GM23338 (cell line): ENCODE data around the gene RPS28. TPM values are rescaled to one million over a fixed set of nuclear protein-coding genes. Genes with fewer than 3 reads are reported as not detected.
"Not testable (repeated sequence)": the region's sequence is repeated elsewhere in the genome, so short reads cannot be mapped to it uniquely, and the experiment has no call there.

Source experiments
- ATAC-seq: fragments of 200-7000 bp; cut with Tn5 transposase; 3 replicates; pipeline ENCODE4 v1.9.1; 2020
- DNase-seq: peaks from one replicate; pipeline ENCODE4 v3.0.0-alpha.2; 2015; ENCODE audit warnings: low spot score
- H2AFZ ChIP-seq: fragments of 200-600 bp; sonication (generic); 2 replicates; pipeline ENCODE4 v1.8.0; 2016; ENCODE audit warnings: antibody characterized with exemption, mild to moderate bottlenecking, moderate library complexity
- H3F3A ChIP-seq: fragments of 200-600 bp; sonication (generic); replicated peaks from 2 replicates; pipeline ENCODE4 v1.8.0; 2017; ENCODE audit warnings: antibody characterized with exemption, mixed run types, low read depth
- H3K27ac ChIP-seq: fragments of 200-600 bp; sonication (generic); 2 replicates; pipeline ENCODE4 v1.6.1; 2016; ENCODE audit warnings: low read depth
- H3K27me3 ChIP-seq: fragments of 200-600 bp; sonication (generic); 2 replicates; pipeline ENCODE4 v1.8.0; 2016; ENCODE audit warnings: mild to moderate bottlenecking, mixed run types, moderate library complexity; ENCODE audit not compliant: insufficient read depth
- H3K36me3 ChIP-seq: fragments of 200-600 bp; sonication (generic); 2 replicates; pipeline ENCODE4 v1.8.0; 2016; ENCODE audit warnings: mild to moderate bottlenecking; ENCODE audit not compliant: insufficient read depth
- H3K4me1 ChIP-seq: fragments of 200-600 bp; sonication (generic); 2 replicates; pipeline ENCODE4 v1.8.0; 2016; ENCODE audit warnings: mild to moderate bottlenecking, moderate library complexity; ENCODE audit not compliant: insufficient read depth
- H3K4me2 ChIP-seq: fragments of 200-600 bp; sonication (generic); 2 replicates; pipeline ENCODE4 v1.7.1; 2017; ENCODE audit warnings: mixed run types
- H3K4me3 ChIP-seq: fragments of 200-600 bp; sonication (generic); 2 replicates; pipeline ENCODE4 v1.6.1; 2016; ENCODE audit warnings: mixed run types
- H3K79me2 ChIP-seq: fragments of 200-600 bp; sonication (generic); replicated peaks from 2 replicates; pipeline ENCODE4 v1.8.0; 2017; ENCODE audit warnings: mild to moderate bottlenecking; ENCODE audit not compliant: insufficient read depth
- H3K9me2 ChIP-seq: fragments of 200-600 bp; sonication (generic); 2 replicates; pipeline ENCODE4 v1.8.0; 2017; ENCODE audit not compliant: insufficient read depth
- H4K20me1 ChIP-seq: fragments of 200-600 bp; sonication (generic); replicated peaks from 2 replicates; pipeline ENCODE4 v1.8.0; 2017; ENCODE audit warnings: mild to moderate bottlenecking; ENCODE audit not compliant: insufficient read depth
- H3K27ac Mint-ChIP-seq: 2 replicates; pipeline ENCODE4 v1.8.0; 2020; ENCODE audit warnings: inconsistent platforms, mild to moderate bottlenecking, moderate library complexity, mixed read lengths
- H3K27me3 Mint-ChIP-seq: 3 replicates; pipeline ENCODE4 v1.8.0; 2022; ENCODE audit warnings: low read depth, mild to moderate bottlenecking, moderate library complexity, mixed read lengths, inconsistent platforms; ENCODE audit not compliant: insufficient read depth, poor library complexity
- H3K36me3 Mint-ChIP-seq: 3 replicates; pipeline ENCODE4 v1.8.0; 2021; ENCODE audit warnings: low read depth, mild to moderate bottlenecking, inconsistent platforms, moderate library complexity, mixed read lengths
- H3K4me1 Mint-ChIP-seq: 3 replicates; pipeline ENCODE4 v1.8.0; 2020; ENCODE audit warnings: mild to moderate bottlenecking, inconsistent platforms, mixed read lengths
- H3K4me3 Mint-ChIP-seq: 3 replicates; pipeline ENCODE4 v1.8.0; 2021; ENCODE audit warnings: moderate library complexity, mild to moderate bottlenecking, inconsistent platforms, mixed read lengths
- H3K9me3 Mint-ChIP-seq: 3 replicates; pipeline ENCODE4 v1.8.0; 2020; ENCODE audit warnings: moderate library complexity, mild to moderate bottlenecking, inconsistent platforms, mixed read lengths
- CREB1 ChIP-seq: fragments of 250-450 bp; sonication (Bioruptor Pico); IDR thresholded peaks from 2 replicates; pipeline ENCODE4 v1.5.0; 2020; ENCODE audit warnings: low read depth, mild to moderate bottlenecking, moderate library complexity
- CTCF ChIP-seq, 2 experiments: fragments of 200-600 bp in 1 of 2; sonication (generic) in 1 of 2; conservative IDR thresholded peaks; 2 replicates each; pipeline versions ENCODE4 v1.5.1 to v1.6.1; 2016 to 2017; ENCODE audit warnings: antibody characterized with exemption in 2 of 2, low read depth in 2 of 2, mild to moderate bottlenecking in 2 of 2, moderate library complexity in 1 of 2
- EZH2 ChIP-seq: fragments of 200-600 bp; sonication (generic); IDR thresholded peaks from one replicate; pipeline ENCODE4 v1.8.0; 2017; ENCODE audit warnings: antibody characterized with exemption, mild to moderate bottlenecking, low read depth; ENCODE audit not compliant: unreplicated experiment
- EZH2phosphoT487 ChIP-seq: fragments of 200-600 bp; sonication (generic); IDR thresholded peaks from one replicate; pipeline ENCODE4 v1.8.1; 2018; ENCODE audit warnings: antibody characterized with exemption; ENCODE audit not compliant: unreplicated experiment
- JUNB ChIP-seq: IDR thresholded peaks from one replicate; pipeline ENCODE4 v1.6.1; 2016; ENCODE audit warnings: antibody characterized with exemption; ENCODE audit not compliant: unreplicated experiment
- POLR2AphosphoS5 ChIP-seq: IDR thresholded peaks from 2 replicates; pipeline ENCODE4 v1.6.1; 2016; ENCODE audit warnings: antibody characterized with exemption, low read depth
- STAT1 ChIP-seq: IDR thresholded peaks from one replicate; pipeline ENCODE4 v1.6.1; 2016; ENCODE audit warnings: antibody characterized with exemption; ENCODE audit not compliant: unreplicated experiment
- ZNF114 ChIP-seq: fragments of 250-450 bp; sonication (Bioruptor Pico); IDR thresholded peaks from 2 replicates; pipeline ENCODE4 v1.5.0; 2020; ENCODE audit warnings: mild to moderate bottlenecking, moderate library complexity
- ZNF331 ChIP-seq: fragments of 250-450 bp; sonication (Bioruptor Pico); IDR thresholded peaks from 2 replicates; pipeline ENCODE4 v1.5.0; 2020; ENCODE audit warnings: low read depth, mild to moderate bottlenecking, moderate library complexity
- ZNF462 ChIP-seq: fragments of 250-450 bp; sonication (Bioruptor Pico); IDR thresholded peaks from 2 replicates; pipeline ENCODE4 v1.5.0; 2020; ENCODE audit warnings: mild to moderate bottlenecking, moderate library complexity
- long read RNA-seq: library from polyadenylated mRNA; unstranded; transcript quantifications from one replicate; pipeline ENCODE4 v2.0.0, GENCODE V29; 2020; ENCODE audit not compliant: unreplicated experiment
- polyA plus RNA-seq: library from polyadenylated mRNA; unstranded; fragments of >200 nt; fragmentation: Nextera tagmentation; extraction: Ambion mirVana; gene quantifications from 2 replicates; pipeline ENCODE4 v1.2.1, GENCODE V29; 2016
- total RNA-seq: library from RNA; depleted of rRNA; stranded (reverse); fragments of >200 nt; shearing (Covaris generic); gene quantifications from 2 replicates; pipeline ENCODE4 v1.2.3, GENCODE V29; 2014; rRNA removed
- TF ChIP-seq, protein P1 (sequence below): IDR thresholded peaks from 2 replicates; pipeline ENCODE4 v1.6.1; 2016; ENCODE audit warnings: antibody characterized with exemption

RPS28 gene
- total RNA-seq = 151 and 174 TPM in 2 replicates
- polyA plus RNA-seq = 1,790 and 2,003 TPM in 2 replicates
- long read RNA-seq, transcript RPS28-203 (4 exons, 1,326 nt) = major isoform, 600 of 625 reads
- long read RNA-seq, partial matches to known transcripts = 1 of 625 reads
- long read RNA-seq, other reads (novel, unspliced or antisense) = 18 of 625 reads

GRCh38 chr19:8321067-8321985, at the start of gene RPS28, which contains the start of gene NDUFA7:
Gene RPS28 (plus strand): TSS chr19:8321496. CDS start chr19:8321531, 35 bp downstream.
Gene NDUFA7 (minus strand): TSS chr19:8321375. CDS start chr19:8321358, 17 bp downstream.
- H2AFZ ChIP-seq = no peak within 1 kb of the TSS
- peaks cover 24% of the 10 kb centered on the region for H4K20me1 ChIP-seq
- H3K4me1 ChIP-seq = peaks cover 24% of the 10 kb centered on the region
- peaks cover 33% of the 10 kb centered on the region for H3K79me2 ChIP-seq
- H3K27me3 ChIP-seq = no peaks in the 10 kb centered on the region
- Mint-ChIP-seq H3K9me3 (no peaks in the 10 kb centered on the region), H3K36me3 (peaks cover 37% of the 10 kb centered on the region), H3K4me3 (peak within 1 kb of the TSS; percentile 97), H3K4me1 (peaks cover 33% of the 10 kb centered on the region), H3K27me3 (peaks cover 22% of the 10 kb centered on the region), H3K27ac (peak within 1 kb of the TSS; percentile 97)
- peaks cover 7% of the 10 kb centered on the region for H3K36me3 ChIP-seq
- H3K27ac ChIP-seq = peak within 1 kb of the TSS; percentile 98
- no peaks in the 10 kb centered on the region for H3K9me2 ChIP-seq
- TF ChIP-seq EZH2phosphoT487 = no peak
- no peak for TF ChIP-seq ZNF462 (CRISPR knock-in tag)
- no peak for TF ChIP-seq JUNB
- TF ChIP-seq CREB1 (CRISPR knock-in tag) = peak; percentile 96
- peak; percentile 55; the same call in 1 of the 2 replicates for TF ChIP-seq ZNF114 (CRISPR knock-in tag)
- TF ChIP-seq ZNF331 (CRISPR knock-in tag) = no peak
- no peak for TF ChIP-seq STAT1
- no peak for TF ChIP-seq EZH2
- peak; percentile 93 for TF ChIP-seq POLR2AphosphoS5
- TF ChIP-seq CTCF (conservative IDR thresholded peaks at IDR 0.05; ENCODE audit: low read depth in 2 of 2) = peak in 1 of 2 experiments; percentile 30; a peak in 1 of 4 replicates
- TF ChIP-seq, protein P1, sequence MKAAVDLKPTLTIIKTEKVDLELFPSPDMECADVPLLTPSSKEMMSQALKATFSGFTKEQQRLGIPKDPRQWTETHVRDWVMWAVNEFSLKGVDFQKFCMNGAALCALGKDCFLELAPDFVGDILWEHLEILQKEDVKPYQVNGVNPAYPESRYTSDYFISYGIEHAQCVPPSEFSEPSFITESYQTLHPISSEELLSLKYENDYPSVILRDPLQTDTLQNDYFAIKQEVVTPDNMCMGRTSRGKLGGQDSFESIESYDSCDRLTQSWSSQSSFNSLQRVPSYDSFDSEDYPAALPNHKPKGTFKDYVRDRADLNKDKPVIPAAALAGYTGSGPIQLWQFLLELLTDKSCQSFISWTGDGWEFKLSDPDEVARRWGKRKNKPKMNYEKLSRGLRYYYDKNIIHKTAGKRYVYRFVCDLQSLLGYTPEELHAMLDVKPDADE = peak; percentile 90
- peak; percentile 98 for DNase-seq
- H3K4me2 ChIP-seq = peak within 1 kb of the TSS; percentile 100
- peak; percentile 69 for ATAC-seq
- peak within 1 kb of the TSS; percentile 96 for H3K4me3 ChIP-seq
- H3F3A ChIP-seq = peaks cover 54% of the 10 kb centered on the region

GRCh38 chr19:8276508-8276907, 44.8 kb upstream of the RPS28 start:
- not testable (repeated sequence) for H3K9me3 Mint-ChIP-seq, H3K27me3 Mint-ChIP-seq, H3K4me3 Mint-ChIP-seq, H2AFZ ChIP-seq, H3K27ac ChIP-seq, H3K4me2 ChIP-seq, H3K9me2 ChIP-seq, H3K4me3 ChIP-seq, H3K27me3 ChIP-seq, H4K20me1 ChIP-seq, H3K27ac Mint-ChIP-seq, H3F3A ChIP-seq, H3K79me2 ChIP-seq, H3K4me1 Mint-ChIP-seq, H3K4me1 ChIP-seq, DNase-seq, H3K36me3 ChIP-seq, H3K36me3 Mint-ChIP-seq
- peak; percentile 90 for ATAC-seq
